ENCODE measurements around the gene MXRA8. TPM values are rescaled to one million over a fixed set of nuclear protein-coding genes. Genes with fewer than 3 reads are reported as not detected.

MXRA8 gene
- total and polyA plus RNA-seq, 4 donors: 38.5 to 213 (median 66.9) TPM

DNA sequence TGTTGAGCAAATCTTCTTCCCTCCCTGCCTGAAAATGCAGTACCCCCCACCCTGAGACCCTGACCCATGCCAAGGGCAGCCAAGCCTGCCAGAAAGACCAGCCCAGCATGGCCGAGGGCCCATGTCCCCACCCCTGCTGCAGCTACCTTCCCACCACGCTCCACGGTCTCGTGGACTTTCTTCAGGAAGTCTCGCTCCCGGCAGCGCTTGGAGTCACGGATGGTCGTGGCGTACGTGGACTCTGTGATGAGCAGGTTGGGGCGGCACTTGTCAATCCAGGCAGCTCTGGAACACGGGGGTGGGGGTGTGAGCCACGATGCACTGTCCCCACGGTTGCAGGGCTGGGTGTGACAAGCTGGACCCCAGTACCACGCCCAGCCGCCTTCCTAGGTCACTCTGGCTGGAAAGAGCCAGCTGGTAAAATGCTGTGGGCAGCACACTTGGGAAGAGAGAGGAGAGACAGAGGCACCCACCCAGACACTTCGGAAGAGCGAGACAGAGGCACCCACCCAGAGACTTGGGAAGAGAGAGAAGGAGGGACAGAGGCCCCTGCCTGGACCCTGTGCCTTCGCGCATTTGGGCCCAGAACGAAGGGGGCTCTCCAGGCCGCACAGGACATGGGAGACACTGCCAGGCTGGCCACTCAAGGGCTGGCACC, 43.5 kb downstream of the MXRA8 start:
- H3K27ac ChIP-seq (ENCODE audit: low read depth in 1 of 2, low read length in 1 of 2): no peak overlapping the region
- H3K36me3 ChIP-seq (ENCODE audit: control insufficient read depth in 4 of 4, insufficient read depth in 4 of 4, low read length in 4 of 4): peaks cover 0 to 67% (median 23%) of the 10 kb centered on the region in 4 donors
- TF ChIP-seq, protein P1, sequence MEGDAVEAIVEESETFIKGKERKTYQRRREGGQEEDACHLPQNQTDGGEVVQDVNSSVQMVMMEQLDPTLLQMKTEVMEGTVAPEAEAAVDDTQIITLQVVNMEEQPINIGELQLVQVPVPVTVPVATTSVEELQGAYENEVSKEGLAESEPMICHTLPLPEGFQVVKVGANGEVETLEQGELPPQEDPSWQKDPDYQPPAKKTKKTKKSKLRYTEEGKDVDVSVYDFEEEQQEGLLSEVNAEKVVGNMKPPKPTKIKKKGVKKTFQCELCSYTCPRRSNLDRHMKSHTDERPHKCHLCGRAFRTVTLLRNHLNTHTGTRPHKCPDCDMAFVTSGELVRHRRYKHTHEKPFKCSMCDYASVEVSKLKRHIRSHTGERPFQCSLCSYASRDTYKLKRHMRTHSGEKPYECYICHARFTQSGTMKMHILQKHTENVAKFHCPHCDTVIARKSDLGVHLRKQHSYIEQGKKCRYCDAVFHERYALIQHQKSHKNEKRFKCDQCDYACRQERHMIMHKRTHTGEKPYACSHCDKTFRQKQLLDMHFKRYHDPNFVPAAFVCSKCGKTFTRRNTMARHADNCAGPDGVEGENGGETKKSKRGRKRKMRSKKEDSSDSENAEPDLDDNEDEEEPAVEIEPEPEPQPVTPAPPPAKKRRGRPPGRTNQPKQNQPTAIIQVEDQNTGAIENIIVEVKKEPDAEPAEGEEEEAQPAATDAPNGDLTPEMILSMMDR (IDR thresholded peaks at IDR 0.05; ENCODE audit: control extremely low read depth, extremely low read depth): no peak
- H3K4me1 ChIP-seq (ENCODE audit: control insufficient read depth in 5 of 5, insufficient read depth in 5 of 5, low read length in 5 of 5): peaks cover 0 to 5% (median 0%) of the 10 kb centered on the region in 5 donors
- H3K9me3 ChIP-seq (ENCODE audit: control insufficient read depth in 4 of 4, insufficient read depth in 3 of 4, low read length in 3 of 4): no peaks in the 10 kb centered on the region
- ATAC-seq (ENCODE audit: insufficient read depth, low FRiP score): no peak
- H3K9ac ChIP-seq (ENCODE audit: insufficient read depth in 1 of 2, low read length in 2 of 2): no peak overlapping the region
- no peak for DNase-seq
- no peaks in the 10 kb centered on the region for H3K27me3 ChIP-seq (ENCODE audit: control insufficient read depth in 3 of 3, insufficient read depth in 3 of 3, low read length in 2 of 3)
- no peak overlapping the region for H3K4me3 ChIP-seq
- 93 to 94% methylated on average over 23 of the region's 23 CpGs for WGBS, 2 donors

- DNase-seq (no peak), ATAC-seq (ENCODE audit: insufficient read depth, low FRiP score) (no peak)
- Histone ChIP-seq H3K36me3 (ENCODE audit: control insufficient read depth in 4 of 4, insufficient read depth in 4 of 4, low read length in 4 of 4) (peaks cover 0 to 65% (median 22%) of the 10 kb centered on the region in 4 donors), H3K4me3 (no peak overlapping the region), H3K27ac (ENCODE audit: low read depth in 1 of 2, low read length in 1 of 2) (no peak overlapping the region), H3K4me1 (ENCODE audit: control insufficient read depth in 5 of 5, insufficient read depth in 5 of 5, low read length in 5 of 5) (peaks cover 0 to 11% (median 0%) of the 10 kb centered on the region in 5 donors), H3K9ac (ENCODE audit: insufficient read depth in 1 of 2, low read length in 2 of 2) (no peak overlapping the region), H3K27me3 (ENCODE audit: control insufficient read depth in 3 of 3, insufficient read depth in 3 of 3, low read length in 2 of 3) (no peaks in the 10 kb centered on the region), H3K9me3 (ENCODE audit: control insufficient read depth in 4 of 4, insufficient read depth in 3 of 4, low read length in 3 of 4) (no peaks in the 10 kb centered on the region)
- TF ChIP-seq, protein P1 (IDR thresholded peaks at IDR 0.05; ENCODE audit: control extremely low read depth, extremely low read depth): no peak
- 97% methylated on average over 15 of the region's 15 CpGs for WGBS, 2 donors
Measured at GRCh38 chr1:1314237-1314586, 44.1 kb downstream of the MXRA8 start.

DNA sequence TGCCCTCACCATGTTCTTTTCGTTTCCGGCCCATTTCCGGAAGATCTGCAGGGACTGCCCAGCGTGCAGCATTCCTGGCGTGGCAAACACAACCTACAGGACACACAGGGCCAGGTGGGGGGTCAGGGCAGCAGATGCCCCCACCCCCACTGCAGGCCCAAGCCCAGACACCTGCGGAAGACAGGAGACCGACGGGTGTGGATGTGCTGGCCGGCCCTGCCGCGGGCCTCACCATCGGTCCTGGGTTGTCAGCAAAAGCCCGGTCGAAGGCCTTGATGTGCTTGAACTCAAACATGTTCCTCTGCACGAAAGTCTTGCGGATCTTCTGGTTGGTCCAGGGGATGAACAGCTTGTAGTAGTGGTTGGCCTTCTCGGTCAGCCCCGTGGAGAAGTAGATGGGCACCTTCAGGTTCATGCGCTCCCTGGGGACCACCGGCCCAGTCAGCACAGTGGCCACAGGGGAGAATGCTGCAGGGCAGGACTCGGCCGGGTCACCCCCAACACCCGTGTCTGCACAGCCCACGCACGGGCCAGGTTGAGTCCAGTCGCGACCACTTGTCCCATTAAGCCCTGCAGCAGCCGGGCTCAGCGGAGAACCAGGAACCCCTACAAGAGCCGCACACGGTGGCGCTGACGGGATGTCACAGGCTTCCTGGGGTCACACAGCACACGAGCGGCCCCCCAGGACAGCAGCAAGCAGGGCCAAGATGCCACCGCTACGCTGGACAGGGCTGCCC, 44.7 kb downstream of the MXRA8 start:
- DNase-seq (no peak), ATAC-seq (ENCODE audit: insufficient read depth, low FRiP score) (no peak)
- Histone ChIP-seq H3K27ac (ENCODE audit: low read depth in 1 of 2, low read length in 1 of 2) (no peak overlapping the region), H3K4me1 (ENCODE audit: control insufficient read depth in 5 of 5, insufficient read depth in 5 of 5, low read length in 5 of 5) (peaks cover 0 to 12% (median 0%) of the 10 kb centered on the region in 5 donors), H3K9me3 (ENCODE audit: control insufficient read depth in 4 of 4, insufficient read depth in 3 of 4, low read length in 3 of 4) (no peaks in the 10 kb centered on the region), H3K4me3 (no peak overlapping the region), H3K36me3 (ENCODE audit: control insufficient read depth in 4 of 4, insufficient read depth in 4 of 4, low read length in 4 of 4) (peaks cover 0 to 59% (median 22%) of the 10 kb centered on the region in 4 donors), H3K27me3 (ENCODE audit: control insufficient read depth in 3 of 3, insufficient read depth in 3 of 3, low read length in 2 of 3) (no peaks in the 10 kb centered on the region), H3K9ac (ENCODE audit: insufficient read depth in 1 of 2, low read length in 2 of 2) (no peak overlapping the region)
- TF ChIP-seq, protein P1 (IDR thresholded peaks at IDR 0.05; ENCODE audit: control extremely low read depth, extremely low read depth): no peak
- 90 to 96% methylated on average over 37 of the region's 37 CpGs for WGBS, 2 donors

All from lung (tissue), 12 donors.